ENCODE results near the gene LRRC56.
"Not testable (repeated sequence)": the region's sequence is repeated elsewhere in the genome, so short reads cannot be mapped to it uniquely, and the experiment has no call there.

Gene LRRC56

DNA sequence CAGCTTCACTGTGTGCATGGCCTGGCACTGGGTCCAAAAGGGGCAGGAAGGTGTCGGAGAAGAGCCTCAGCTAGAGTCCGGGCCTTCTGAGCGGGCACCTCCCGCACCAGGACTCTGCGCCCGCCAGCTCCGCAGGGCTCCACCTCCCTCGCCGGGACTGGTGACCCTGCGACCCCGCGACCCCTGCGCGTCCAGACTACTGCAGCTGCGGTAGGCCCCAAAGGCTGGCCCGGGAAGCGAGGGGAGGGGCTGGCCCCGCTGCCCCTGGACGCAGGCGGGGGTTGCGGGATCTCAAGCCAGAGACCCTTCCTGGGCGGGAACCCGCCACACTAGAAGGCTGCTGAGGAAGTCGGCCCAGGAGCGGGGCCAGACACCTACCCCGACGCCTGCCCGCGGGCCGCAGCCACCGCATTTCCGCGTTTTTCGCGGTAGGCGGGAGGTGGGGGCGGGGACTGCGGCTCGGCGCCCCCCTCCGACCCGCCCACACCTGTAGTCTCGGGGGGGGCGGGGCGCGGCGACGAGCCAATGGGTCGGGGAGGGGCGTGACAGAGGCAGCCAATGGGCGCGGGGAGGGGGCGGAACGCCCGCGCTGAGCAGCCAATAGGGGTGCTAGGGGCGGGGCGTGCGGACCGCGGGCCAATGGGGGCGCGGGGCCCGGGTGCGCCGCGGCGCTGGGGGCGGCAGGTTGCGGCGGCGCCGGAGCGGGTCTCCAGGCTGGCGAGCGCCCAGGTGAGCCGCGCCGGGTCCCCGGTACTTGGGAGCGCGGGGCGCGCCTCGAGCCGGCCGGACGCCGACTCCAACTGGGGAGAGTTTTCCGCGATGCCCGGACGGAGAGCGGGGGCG, 23.2 kb downstream of the LRRC56 start, which contains the start of the genes LMNTD2 and RASSF7:
Gene LMNTD2, minus strand, starts transcription at position 434 of the 843 bp plus-strand sequence. Its CDS starts 22 bp downstream, at position 412.
Gene RASSF7, plus strand, starts transcription at position 666 of the 843 bp plus-strand sequence. CDS start 799 bp downstream, outside the sequence.
- peak; percentile 98 for DNase-seq

GRCh38 chr11:561148-562003, 24.0 kb downstream of the LRRC56 start:
- DNase-seq, result no peak

DNA sequence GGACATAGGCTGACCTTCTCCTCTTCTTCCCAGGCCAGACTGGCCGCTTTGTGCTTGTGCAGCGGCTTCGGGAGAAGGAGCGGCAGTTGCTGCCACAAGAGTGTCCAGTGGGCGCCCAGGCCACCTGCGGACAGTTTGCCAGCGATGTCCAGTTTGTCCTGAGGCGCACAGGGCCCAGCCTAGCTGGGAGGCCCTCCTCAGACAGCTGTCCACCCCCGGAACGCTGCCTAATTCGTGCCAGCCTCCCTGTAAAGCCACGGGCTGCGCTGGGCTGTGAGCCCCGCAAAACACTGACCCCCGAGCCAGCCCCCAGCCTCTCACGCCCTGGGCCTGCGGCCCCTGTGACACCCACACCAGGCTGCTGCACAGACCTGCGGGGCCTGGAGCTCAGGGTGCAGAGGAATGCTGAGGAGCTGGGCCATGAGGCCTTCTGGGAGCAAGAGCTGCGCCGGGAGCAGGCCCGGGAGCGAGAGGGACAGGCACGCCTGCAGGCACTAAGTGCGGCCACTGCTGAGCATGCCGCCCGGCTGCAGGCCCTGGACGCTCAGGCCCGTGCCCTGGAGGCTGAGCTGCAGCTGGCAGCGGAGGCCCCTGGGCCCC, 24.8 kb downstream of the LRRC56 start:
- DNase-seq, result no peak

DNA sequence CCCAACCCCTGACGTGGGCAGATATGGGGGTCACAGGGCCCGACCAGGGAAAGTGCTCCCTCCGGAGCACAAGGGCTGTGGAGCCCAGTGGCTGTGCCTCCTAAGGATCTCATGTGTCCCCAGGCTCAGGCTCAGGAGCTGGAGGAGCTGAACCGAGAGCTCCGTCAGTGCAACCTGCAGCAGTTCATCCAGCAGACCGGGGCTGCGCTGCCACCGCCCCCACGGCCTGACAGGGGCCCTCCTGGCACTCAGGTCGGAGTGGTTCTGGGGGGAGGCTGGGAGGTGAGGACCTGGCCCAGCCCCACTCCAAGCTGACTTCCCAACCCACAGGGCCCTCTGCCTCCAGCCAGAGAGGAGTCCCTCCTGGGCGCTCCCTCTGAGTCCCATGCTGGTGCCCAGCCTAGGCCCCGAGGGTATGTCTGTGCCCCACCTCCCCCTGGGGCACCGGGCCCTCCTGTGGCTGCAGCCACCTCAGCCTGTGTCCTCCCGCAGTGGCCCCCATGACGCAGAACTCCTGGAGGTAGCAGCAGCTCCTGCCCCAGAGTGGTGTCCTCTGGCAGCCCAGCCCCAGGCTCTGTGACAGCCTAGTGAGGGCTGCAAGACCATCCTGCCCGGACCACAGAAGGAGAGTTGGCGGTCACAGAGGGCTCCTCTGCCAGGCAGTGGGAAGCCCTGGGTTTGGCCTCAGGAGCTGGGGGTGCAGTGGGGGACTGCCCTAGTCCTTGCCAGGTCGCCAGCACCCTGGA, 25.9 kb downstream of the LRRC56 start:
- no peak for DNase-seq

GRCh38 chr11:563812-564578, 26.7 kb downstream of the LRRC56 start:
- no peak for DNase-seq

DNA sequence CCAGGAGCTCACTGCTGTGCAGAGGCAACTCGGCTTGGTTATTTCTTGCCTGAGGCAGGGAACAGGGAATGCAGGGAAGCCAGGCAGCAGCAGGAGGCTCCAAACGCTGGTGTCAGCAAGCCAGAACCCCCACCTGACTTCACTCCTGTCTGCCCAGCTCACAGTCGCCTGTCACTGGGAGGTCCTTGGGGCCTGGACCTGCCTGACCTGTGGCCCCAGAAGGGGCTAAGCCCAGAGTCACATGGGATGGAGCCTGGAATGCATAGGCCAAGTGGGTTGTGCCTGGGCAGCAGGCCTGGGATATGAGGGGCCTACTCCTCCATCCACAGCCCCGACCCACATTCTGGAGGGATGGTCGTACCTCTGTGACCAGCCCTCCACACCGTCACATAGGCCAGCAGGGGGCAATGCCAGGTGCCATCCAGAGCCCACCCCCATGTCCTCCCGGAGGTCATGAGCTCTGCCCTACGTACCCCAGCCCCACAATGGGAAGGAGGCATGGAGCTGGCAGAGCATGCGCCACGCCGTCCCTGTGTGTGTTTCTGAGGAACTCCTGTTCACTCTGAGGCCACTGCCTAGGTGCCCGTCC, 28.7 kb downstream of the LRRC56 start:
- DNase-seq, result no peak

GRCh38 chr11:567011-567628, 29.8 kb downstream of the LRRC56 start:
- no peak for DNase-seq

DNA sequence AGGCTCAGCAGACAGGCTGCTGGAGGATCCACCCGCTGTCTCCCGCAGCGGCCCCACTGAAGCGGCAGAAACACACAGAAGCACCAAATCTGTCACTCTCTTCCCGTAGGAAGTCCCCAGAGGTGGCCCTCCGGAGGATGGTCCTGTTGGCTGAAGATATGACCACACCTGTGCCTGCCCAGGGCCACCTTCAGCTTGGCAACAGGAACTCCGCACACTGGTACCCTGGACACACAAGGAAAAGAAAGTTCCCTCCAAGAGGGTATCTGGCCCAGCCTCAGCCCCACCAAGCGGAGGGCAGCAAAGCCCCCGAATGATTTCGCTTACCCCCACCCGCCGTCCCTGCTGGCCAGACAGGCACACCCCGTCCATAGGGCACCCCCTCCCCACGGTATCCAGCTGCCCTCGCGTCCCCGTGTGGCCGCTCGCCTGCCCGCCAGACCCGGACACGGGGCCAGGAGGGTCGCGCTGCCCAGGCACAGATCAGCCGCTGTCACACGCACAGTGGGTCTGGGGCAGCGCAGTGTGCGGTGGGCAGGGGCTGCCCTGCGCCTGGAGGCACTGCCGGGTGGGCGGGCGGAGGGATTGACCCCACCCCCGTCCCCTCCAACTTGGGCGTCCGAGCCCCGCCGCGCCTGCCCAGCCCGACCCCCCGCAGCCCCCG, 30.4 kb downstream of the LRRC56 start:
- DNase-seq, result peak; percentile 20

- DNase-seq, result peak; percentile 89
These were observed 31.2 kb downstream of the LRRC56 start for GRCh38 chr11:568306-569157.

- no peak for DNase-seq
These were observed 32.0 kb downstream of the LRRC56 start for GRCh38 chr11:569158-569885.

DNA sequence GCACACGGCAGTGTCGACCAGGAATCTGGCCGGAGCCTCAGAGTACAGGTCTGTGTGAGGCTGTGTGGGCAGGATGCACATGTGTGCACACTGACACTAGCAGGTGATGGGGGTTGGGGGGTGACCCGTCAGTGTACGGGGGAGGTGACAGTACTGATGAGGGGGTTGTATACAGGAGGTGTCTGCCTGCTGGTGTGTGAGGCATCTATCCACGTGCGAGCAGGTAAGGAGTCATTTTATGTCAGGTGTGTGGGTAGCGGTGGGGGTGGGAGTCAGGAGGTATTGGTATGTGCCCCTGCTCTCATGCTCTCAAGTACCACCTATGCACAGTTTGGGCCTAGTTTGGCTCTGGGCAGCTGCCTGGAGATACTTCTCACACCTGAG, 34.5 kb downstream of the LRRC56 start:
- DNase-seq, result no peak

DNA sequence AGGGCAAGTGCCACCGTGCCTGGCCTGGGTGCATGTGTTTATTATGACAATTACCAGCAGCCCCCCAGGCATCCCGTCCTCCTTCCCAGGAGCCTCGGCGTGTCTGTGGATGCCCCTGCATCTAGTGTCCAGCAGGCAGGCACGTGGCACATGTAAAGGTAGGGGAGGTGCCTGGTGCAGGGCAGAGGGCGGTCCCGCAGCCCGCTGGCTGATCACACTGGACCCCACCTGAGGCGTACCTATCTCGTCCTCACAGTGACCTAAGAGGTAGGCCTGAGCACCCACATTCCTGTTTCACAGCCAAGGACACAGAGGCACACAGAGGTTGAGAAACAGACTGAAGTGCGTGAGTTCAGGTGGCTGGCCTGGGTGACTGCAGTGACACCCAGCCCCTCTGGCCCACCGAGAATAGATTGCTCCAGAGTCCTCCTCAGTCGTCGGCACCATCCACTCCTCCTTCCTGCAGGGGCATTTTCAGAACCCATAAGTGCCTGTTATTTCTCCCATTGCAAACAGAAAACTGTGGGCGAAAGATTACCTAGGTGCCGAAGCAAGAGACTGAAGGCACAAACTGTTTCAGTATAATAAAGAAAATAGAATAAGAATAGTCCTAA, 35.9 kb downstream of the LRRC56 start:
- no peak for DNase-seq

DNA sequence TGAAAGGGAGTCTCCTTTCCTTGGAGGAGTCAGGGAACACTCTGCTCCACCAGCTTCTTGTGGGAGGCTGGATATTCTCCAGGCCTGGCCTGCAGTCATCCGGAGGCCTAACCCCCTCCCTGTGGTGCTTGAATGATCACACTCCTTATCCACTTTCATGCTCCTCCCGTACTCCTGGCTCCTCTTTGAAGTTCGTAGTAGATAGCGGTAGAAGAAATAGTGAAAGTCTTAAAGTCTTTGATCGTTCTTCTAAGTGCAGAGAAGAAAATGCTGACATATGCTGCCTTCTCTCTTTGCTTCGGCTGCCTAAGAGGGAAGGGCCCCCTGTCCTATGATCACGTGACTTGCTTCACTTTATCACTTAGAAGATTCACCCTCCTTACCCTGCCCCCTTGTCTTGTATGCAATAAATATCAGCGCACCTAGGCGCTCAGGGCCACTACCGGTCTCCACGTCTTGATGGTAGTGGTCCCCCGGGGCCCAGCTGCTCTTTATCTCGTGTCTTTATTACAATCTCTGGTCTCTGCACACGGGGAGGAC, 36.8 kb downstream of the LRRC56 start:
- DNase-seq, result not testable (repeated sequence)

DNA sequence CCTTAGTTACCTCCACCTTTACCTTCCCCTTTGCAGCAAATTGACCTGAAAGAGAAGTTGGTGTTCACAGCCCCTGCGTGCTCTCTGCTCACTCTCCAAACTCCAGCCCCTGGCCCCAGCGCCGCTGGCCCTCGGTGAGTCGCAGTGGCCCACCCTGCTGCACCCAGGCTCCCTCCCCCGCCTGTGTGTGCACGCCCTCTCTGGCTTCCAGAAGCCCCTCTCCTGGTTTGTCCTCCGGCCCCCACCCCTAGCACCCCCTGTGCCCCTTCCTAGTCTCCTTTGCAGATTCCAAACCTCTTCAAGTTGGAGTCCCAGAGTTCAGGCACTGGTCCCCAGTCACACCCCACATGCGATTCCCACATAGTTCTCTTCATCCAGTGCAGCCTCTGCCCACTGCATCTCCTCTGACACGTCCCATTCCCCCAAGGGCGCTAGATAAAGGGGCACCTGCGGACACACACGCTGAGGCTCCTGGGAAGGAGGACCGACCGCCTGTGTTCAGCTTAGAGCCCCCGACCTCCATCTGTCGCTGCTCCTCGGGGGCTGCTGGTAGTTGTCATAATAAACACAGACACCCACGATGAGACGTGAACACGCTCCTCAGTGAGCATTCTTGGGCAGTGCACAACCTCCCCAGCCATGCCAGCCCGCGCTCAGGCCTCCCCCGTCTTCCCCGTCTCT, 37.4 kb downstream of the LRRC56 start:
- DNase-seq, result no peak

GRCh38 chr11:575313-575995, 38.1 kb downstream of the LRRC56 start:
- DNase-seq, result no peak

- peak; percentile 95 for DNase-seq
These were observed 38.9 kb downstream of the LRRC56 start, which contains the start of gene PHRF1 for GRCh38 chr11:575996-576768. PHRF1 (plus strand) TSS chr11:576470; CDS start chr11:581513, 5,043 bp downstream.
